Neural progenitor cell (in vitro differentiated cells): ENCODE measurements around the gene CNNM3. TPM values are rescaled to one million over a fixed set of nuclear protein-coding genes. Genes with fewer than 3 reads are reported as not detected.
A peak's percentile ranks its signal among the peaks of the same experiment; 100 is the strongest.

Experiments
- DNase-seq: peaks from one replicate; pipeline ENCODE4 v3.0.0-alpha.2; 2016; ENCODE audit warnings: low spot score
- H2AFZ ChIP-seq: fragments of 200-600 bp; sonication (generic); replicated peaks from 2 replicates; pipeline ENCODE4 v1.6.1; 2016; ENCODE audit warnings: antibody characterized with exemption
- H3F3A ChIP-seq: fragments of 200-600 bp; sonication (generic); 2 replicates; pipeline ENCODE4 v1.6.1; 2016; ENCODE audit warnings: antibody characterized with exemption, low read depth
- H3K27ac ChIP-seq: fragments of 200-600 bp; sonication (generic); 2 replicates; pipeline ENCODE4 v1.5.1; 2016; ENCODE audit warnings: mild to moderate bottlenecking
- H3K27me3 ChIP-seq: fragments of 200-600 bp; sonication (generic); 2 replicates; pipeline ENCODE4 v1.6.1; 2016; ENCODE audit warnings: mild to moderate bottlenecking, moderate library complexity
- H3K36me3 ChIP-seq: fragments of 200-600 bp; sonication (generic); 2 replicates; pipeline ENCODE4 v1.5.1; 2016
- H3K4me1 ChIP-seq: fragments of 200-600 bp; sonication (generic); 2 replicates; pipeline ENCODE4 v1.6.1; 2016; ENCODE audit warnings: mixed run types
- H3K4me2 ChIP-seq: fragments of 200-600 bp; sonication (generic); 2 replicates; pipeline ENCODE4 v1.6.1; 2016
- H3K4me3 ChIP-seq: fragments of 200-600 bp; sonication (generic); 2 replicates; pipeline ENCODE4 v1.5.1; 2016
- H3K79me2 ChIP-seq: fragments of 200-600 bp; sonication (generic); 2 replicates; pipeline ENCODE4 v1.6.1; 2016; ENCODE audit warnings: low read depth
- H3K9ac ChIP-seq: fragments of 200-600 bp; sonication (generic); 2 replicates; pipeline ENCODE4 v1.6.1; 2016
- H3K9me3 ChIP-seq: fragments of 200-600 bp; sonication (generic); 2 replicates; pipeline ENCODE4 v1.5.1; 2016; ENCODE audit warnings: low read depth
- H4K20me1 ChIP-seq: fragments of 200-600 bp; sonication (generic); 2 replicates; pipeline ENCODE4 v1.6.1; 2016; ENCODE audit warnings: low read depth
- H3K27ac Mint-ChIP-seq: 3 replicates; pipeline ENCODE4 v1.8.0; 2021; ENCODE audit warnings: mixed read lengths
- H3K27me3 Mint-ChIP-seq: 2 replicates; pipeline ENCODE4 v1.8.0; 2022; ENCODE audit warnings: low read depth, mild to moderate bottlenecking, inconsistent platforms, moderate library complexity, mixed read lengths; ENCODE audit not compliant: insufficient read depth
- H3K36me3 Mint-ChIP-seq: 3 replicates; pipeline ENCODE4 v1.8.0; 2021; ENCODE audit warnings: mixed read lengths
- H3K4me1 Mint-ChIP-seq: 3 replicates; pipeline ENCODE4 v1.8.0; 2021; ENCODE audit warnings: mixed read lengths
- H3K4me3 Mint-ChIP-seq: 3 replicates; pipeline ENCODE4 v1.8.0; 2021; ENCODE audit warnings: mild to moderate bottlenecking, moderate library complexity, mixed read lengths
- H3K9me3 Mint-ChIP-seq: 3 replicates; pipeline ENCODE4 v1.8.0; 2020; ENCODE audit warnings: mixed read lengths
- EZH2 ChIP-seq: fragments of 200-600 bp; sonication (generic); IDR thresholded peaks from 2 replicates; pipeline ENCODE4 v1.6.1; 2017; ENCODE audit warnings: antibody characterized with exemption, mild to moderate bottlenecking, moderate library complexity
- EZH2phosphoT487 ChIP-seq: fragments of 200-600 bp; sonication (generic); IDR thresholded peaks from 2 replicates; pipeline ENCODE4 v1.6.1; 2017; ENCODE audit warnings: antibody characterized with exemption
- total RNA-seq: library from RNA; depleted of rRNA; stranded (reverse); fragments of >200 nt; gene quantifications from 2 replicates; pipeline ENCODE4 v1.2.3, GENCODE V29; 2015; ENCODE audit warnings: low replicate concordance
- TF ChIP-seq, protein P1 (sequence below): fragments of 200-600 bp; sonication (generic); IDR thresholded peaks from 2 replicates; pipeline ENCODE4 v1.5.1; 2017; ENCODE audit warnings: antibody characterized with exemption, mild to moderate bottlenecking

The CNNM3 gene
- total RNA-seq, 1 donor from 2014 or later: 11.1 TPM

DNA sequence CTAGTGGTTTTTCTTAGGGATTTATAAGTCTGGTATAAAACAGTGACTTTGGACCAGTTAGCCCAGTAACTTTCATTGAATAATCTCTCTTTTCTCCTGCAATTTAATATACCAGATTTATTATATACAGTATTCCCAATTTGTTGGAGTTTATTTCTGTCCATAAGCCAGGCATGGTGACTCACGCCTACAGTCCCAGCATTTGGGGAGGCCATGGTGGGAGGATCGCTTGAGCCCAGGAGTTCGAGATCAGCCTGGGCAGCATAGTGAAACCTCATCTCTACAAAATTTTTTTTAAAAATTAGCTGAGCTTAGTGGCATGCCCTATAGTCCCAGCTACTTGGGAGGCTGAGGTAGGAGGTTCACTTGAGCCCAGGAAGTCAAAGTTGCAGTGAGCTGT is 28.7 kb upstream of the CNNM3 start:
- H3K4me2 ChIP-seq: no peak overlapping the region
- H3K27me3 Mint-ChIP-seq: peaks cover 2% of the 10 kb centered on the region
- no peaks in the 10 kb centered on the region for H3F3A ChIP-seq
- H2AFZ ChIP-seq: no peak overlapping the region
- H3K27ac ChIP-seq: no peak overlapping the region
- H3K4me3 ChIP-seq: no peak overlapping the region
- H3K79me2 ChIP-seq: no peaks in the 10 kb centered on the region
- no peak overlapping the region for H3K9ac ChIP-seq
- H3K4me1 Mint-ChIP-seq: peaks cover 9% of the 10 kb centered on the region
- TF ChIP-seq EZH2phosphoT487 (no peak), EZH2 (no peak)
- TF ChIP-seq, protein P1, sequence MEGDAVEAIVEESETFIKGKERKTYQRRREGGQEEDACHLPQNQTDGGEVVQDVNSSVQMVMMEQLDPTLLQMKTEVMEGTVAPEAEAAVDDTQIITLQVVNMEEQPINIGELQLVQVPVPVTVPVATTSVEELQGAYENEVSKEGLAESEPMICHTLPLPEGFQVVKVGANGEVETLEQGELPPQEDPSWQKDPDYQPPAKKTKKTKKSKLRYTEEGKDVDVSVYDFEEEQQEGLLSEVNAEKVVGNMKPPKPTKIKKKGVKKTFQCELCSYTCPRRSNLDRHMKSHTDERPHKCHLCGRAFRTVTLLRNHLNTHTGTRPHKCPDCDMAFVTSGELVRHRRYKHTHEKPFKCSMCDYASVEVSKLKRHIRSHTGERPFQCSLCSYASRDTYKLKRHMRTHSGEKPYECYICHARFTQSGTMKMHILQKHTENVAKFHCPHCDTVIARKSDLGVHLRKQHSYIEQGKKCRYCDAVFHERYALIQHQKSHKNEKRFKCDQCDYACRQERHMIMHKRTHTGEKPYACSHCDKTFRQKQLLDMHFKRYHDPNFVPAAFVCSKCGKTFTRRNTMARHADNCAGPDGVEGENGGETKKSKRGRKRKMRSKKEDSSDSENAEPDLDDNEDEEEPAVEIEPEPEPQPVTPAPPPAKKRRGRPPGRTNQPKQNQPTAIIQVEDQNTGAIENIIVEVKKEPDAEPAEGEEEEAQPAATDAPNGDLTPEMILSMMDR: no peak
- H3K27ac Mint-ChIP-seq: no peak overlapping the region
- H3K9me3 ChIP-seq: no peaks in the 10 kb centered on the region
- H3K36me3 ChIP-seq: no peaks in the 10 kb centered on the region
- no peaks in the 10 kb centered on the region for H3K27me3 ChIP-seq
- no peak overlapping the region for H3K4me3 Mint-ChIP-seq
- no peaks in the 10 kb centered on the region for H3K9me3 Mint-ChIP-seq
- no peaks in the 10 kb centered on the region for H3K36me3 Mint-ChIP-seq
- H3K4me1 ChIP-seq: peaks cover 7% of the 10 kb centered on the region
- peaks cover 13% of the 10 kb centered on the region for H4K20me1 ChIP-seq
- no peak for DNase-seq

DNA sequence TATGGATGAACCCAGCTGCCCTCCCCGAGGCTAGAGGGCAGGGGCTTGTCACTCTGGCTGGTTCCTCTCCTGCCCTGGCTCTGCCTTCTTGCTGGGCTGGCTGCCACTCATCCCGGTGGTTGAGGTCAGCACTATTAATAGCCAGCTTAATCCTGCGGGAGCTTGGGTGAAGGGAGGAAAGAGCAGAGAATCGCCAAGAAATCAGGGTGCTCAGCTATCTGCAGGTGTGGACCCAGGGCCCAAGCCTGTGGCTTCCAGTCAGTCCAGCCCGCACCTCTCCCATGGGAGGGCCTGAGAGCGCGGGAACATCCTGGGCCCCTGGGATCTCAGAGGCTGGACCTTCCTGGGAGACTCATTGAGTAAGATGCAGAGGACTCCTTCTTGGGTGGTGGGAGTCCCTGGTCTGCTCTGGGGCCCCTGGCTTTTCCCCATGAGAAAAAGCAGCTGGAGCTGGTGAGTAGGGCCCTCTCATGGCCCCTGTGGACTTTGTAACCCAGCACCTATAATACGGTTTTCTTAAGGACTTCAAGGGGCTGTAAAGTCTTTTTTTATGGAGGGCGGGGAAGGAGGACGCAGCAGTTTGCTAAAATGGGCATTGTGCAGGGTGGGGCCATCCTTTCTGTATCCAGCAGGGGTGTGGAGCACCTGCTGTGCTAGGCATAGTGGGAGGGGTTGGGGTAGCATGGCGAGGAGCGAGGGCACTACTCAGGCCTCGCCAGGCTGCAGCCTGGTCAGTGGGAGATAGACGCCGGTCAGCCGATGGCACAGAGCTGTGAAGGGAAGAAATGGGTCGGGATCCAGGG is 27.4 kb upstream of the CNNM3 start:
- Histone ChIP-seq H3K79me2 (no peaks in the 10 kb centered on the region), H2AFZ (no peak overlapping the region), H4K20me1 (peaks cover 25% of the 10 kb centered on the region), H3K9me3 (no peaks in the 10 kb centered on the region), H3K4me2 (no peak overlapping the region), H3F3A (no peaks in the 10 kb centered on the region), H3K4me3 (no peak overlapping the region), H3K9ac (no peak overlapping the region), H3K36me3 (no peaks in the 10 kb centered on the region), H3K27ac (no peak overlapping the region), H3K4me1 (peaks cover 7% of the 10 kb centered on the region), H3K27me3 (no peaks in the 10 kb centered on the region)
- no peak for DNase-seq
- TF ChIP-seq EZH2 (no peak), EZH2phosphoT487 (no peak)
- TF ChIP-seq, protein P1: no peak
- Mint-ChIP-seq H3K9me3 (no peaks in the 10 kb centered on the region), H3K27ac (peak overlapping the region; percentile 42), H3K36me3 (no peaks in the 10 kb centered on the region), H3K4me1 (peaks cover 15% of the 10 kb centered on the region), H3K4me3 (no peak overlapping the region), H3K27me3 (no peaks in the 10 kb centered on the region)

DNA sequence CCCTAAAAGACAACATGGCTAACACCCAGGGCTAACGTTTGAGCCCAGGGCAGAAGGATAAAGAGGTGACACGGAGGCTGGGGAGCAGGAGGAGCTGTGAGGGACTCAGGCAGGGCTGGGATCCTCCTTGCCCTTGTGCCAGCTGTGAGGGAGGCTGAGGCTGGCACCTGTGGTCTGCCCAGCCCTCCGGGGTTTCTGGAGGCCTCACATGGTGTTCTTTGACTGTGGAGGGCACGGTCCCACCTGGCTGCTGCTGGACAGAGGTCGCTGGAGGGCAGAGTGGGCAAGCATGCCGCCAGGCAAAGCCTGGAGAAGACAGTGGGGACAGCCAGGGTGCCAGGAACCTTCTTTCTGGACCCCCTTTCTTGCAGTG is 26.8 kb upstream of the CNNM3 start:
- Histone ChIP-seq H3K36me3 (no peaks in the 10 kb centered on the region), H3K27ac (no peak overlapping the region), H3K9ac (no peak overlapping the region), H2AFZ (no peak overlapping the region), H3K4me1 (peaks cover 7% of the 10 kb centered on the region), H3K4me2 (no peak overlapping the region), H3K27me3 (no peaks in the 10 kb centered on the region), H3K4me3 (no peak overlapping the region), H3K79me2 (no peaks in the 10 kb centered on the region), H3K9me3 (no peaks in the 10 kb centered on the region), H4K20me1 (peaks cover 26% of the 10 kb centered on the region), H3F3A (no peaks in the 10 kb centered on the region)
- no peak for DNase-seq
- TF ChIP-seq, protein P1: no peak
- Mint-ChIP-seq H3K4me1 (peaks cover 17% of the 10 kb centered on the region), H3K36me3 (no peaks in the 10 kb centered on the region), H3K27ac (no peak overlapping the region), H3K9me3 (no peaks in the 10 kb centered on the region), H3K27me3 (no peaks in the 10 kb centered on the region), H3K4me3 (no peak overlapping the region)
